Measurements from ENCODE around the gene MAPK7. TPM values are rescaled to one million over a fixed set of nuclear protein-coding genes. Genes with fewer than 3 reads are reported as not detected.

MAPK7 gene
- total RNA-seq, 1 donor from 2014 or later: 30.8 TPM

DNA sequence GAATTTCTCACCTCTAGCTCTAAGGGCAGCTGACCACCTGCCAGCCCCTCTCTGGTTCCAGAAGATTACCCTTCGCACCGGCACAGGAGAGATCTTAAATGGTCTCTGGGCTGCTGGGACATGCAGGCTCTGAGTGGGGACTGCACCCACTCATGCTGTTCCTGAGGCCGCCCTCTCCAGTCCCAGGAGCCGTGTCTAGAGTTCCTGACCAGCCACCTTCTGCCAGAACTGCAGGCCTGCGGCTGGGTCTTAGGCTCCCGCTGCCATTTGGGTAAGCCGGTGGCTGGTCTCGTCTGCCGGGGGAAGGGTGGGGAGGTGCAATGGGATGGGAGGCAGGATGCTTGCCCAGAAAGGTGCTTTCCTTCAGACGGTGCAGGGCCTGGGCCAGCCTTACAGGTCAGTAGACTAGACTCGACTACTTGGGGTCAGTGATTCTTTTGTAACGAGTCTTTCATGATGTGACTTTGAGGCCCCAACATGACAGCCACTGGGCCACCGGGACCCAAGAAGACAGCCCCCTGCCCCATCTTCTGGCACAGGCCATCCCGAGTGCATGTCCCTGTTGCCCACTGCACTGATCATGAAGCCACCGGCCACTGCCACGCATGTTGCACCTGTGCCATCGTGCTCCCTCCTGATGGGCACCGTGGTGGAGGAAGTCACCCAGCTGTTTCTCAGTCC lies 42.2 kb upstream of the MAPK7 start:
- H3K27me3 ChIP-seq (ENCODE audit: control insufficient read depth, insufficient read depth, low read length): no peaks in the 10 kb centered on the region
- TF ChIP-seq, protein P1, sequence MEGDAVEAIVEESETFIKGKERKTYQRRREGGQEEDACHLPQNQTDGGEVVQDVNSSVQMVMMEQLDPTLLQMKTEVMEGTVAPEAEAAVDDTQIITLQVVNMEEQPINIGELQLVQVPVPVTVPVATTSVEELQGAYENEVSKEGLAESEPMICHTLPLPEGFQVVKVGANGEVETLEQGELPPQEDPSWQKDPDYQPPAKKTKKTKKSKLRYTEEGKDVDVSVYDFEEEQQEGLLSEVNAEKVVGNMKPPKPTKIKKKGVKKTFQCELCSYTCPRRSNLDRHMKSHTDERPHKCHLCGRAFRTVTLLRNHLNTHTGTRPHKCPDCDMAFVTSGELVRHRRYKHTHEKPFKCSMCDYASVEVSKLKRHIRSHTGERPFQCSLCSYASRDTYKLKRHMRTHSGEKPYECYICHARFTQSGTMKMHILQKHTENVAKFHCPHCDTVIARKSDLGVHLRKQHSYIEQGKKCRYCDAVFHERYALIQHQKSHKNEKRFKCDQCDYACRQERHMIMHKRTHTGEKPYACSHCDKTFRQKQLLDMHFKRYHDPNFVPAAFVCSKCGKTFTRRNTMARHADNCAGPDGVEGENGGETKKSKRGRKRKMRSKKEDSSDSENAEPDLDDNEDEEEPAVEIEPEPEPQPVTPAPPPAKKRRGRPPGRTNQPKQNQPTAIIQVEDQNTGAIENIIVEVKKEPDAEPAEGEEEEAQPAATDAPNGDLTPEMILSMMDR (IDR thresholded peaks at IDR 0.05; ENCODE audit: insufficient read depth, low read length, poor library complexity, severe bottlenecking): no peak
- no peaks in the 10 kb centered on the region for H3K36me3 ChIP-seq (ENCODE audit: control insufficient read depth, insufficient read depth, low read length)
- H3K4me3 ChIP-seq (ENCODE audit: low read depth, low read length): no peak overlapping the region
- DNase-seq (ENCODE audit: low read depth): no peak

DNA sequence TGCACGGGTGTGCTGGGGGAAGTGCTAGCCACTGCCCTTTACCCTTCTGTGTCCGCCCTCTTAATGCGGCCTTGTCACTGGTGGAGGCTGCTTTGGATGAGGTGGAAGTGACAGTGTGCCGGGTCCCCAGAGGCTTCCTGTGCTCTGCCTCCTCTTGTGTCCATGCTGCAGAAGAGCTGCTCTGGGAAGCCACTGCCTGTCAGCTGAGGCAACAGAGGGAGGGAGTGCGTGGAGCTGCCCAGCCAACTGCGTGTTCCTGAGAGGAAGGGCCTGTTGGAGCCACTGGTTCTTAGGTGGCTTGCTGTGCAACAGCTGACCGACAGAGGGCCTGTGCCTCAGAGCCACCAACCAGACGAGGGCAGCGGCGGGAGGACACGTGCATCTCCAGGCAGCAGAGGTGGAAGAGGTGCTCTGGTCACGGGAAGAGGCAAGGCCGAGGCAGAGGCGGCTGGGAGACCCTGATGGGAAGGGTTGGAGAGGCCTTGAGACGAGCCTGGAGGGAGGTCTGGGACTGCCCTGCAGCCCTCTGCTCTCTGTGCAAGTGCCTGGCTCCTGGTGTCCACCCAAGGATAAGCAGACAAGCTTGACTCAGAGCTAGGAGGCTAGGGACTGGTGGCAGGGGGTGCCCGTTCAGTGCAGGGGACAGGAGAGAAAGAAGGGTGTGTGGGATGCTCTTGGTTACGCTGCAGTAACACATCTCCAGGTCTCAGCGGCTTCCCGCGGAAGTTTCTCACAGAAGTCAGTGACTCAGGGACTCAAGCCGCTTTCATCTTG lies 41.2 kb upstream of the MAPK7 start:
- Histone ChIP-seq H3K27me3 (ENCODE audit: control insufficient read depth, insufficient read depth, low read length) (no peaks in the 10 kb centered on the region), H3K36me3 (ENCODE audit: control insufficient read depth, insufficient read depth, low read length) (no peaks in the 10 kb centered on the region), H3K4me3 (ENCODE audit: low read depth, low read length) (no peak overlapping the region)
- TF ChIP-seq, protein P1 (IDR thresholded peaks at IDR 0.05; ENCODE audit: insufficient read depth, low read length, poor library complexity, severe bottlenecking): no peak
- no peak for DNase-seq (ENCODE audit: low read depth)

DNA sequence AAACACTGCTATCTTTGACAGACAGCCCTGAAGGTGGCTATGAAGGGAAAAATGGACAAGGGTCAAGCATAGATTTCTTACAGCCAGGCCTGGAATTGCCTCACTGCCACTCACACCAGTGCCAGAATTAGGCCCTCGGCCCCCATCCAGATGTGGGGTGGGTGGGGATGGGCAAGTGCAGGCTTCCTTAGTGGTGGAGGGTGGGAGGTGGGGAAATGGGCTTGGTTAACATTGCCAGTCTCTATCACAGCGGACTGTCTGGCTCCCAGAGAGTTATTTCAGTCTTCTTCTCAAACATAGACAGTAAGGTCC lies 40.6 kb upstream of the MAPK7 start:
- no peaks in the 10 kb centered on the region for H3K27me3 ChIP-seq (ENCODE audit: control insufficient read depth, insufficient read depth, low read length)
- no peak overlapping the region for H3K4me3 ChIP-seq (ENCODE audit: low read depth, low read length)
- no peaks in the 10 kb centered on the region for H3K36me3 ChIP-seq (ENCODE audit: control insufficient read depth, insufficient read depth, low read length)
- DNase-seq (ENCODE audit: low read depth): no peak
- TF ChIP-seq, protein P1 (IDR thresholded peaks at IDR 0.05; ENCODE audit: insufficient read depth, low read length, poor library complexity, severe bottlenecking): no peak

DNA sequence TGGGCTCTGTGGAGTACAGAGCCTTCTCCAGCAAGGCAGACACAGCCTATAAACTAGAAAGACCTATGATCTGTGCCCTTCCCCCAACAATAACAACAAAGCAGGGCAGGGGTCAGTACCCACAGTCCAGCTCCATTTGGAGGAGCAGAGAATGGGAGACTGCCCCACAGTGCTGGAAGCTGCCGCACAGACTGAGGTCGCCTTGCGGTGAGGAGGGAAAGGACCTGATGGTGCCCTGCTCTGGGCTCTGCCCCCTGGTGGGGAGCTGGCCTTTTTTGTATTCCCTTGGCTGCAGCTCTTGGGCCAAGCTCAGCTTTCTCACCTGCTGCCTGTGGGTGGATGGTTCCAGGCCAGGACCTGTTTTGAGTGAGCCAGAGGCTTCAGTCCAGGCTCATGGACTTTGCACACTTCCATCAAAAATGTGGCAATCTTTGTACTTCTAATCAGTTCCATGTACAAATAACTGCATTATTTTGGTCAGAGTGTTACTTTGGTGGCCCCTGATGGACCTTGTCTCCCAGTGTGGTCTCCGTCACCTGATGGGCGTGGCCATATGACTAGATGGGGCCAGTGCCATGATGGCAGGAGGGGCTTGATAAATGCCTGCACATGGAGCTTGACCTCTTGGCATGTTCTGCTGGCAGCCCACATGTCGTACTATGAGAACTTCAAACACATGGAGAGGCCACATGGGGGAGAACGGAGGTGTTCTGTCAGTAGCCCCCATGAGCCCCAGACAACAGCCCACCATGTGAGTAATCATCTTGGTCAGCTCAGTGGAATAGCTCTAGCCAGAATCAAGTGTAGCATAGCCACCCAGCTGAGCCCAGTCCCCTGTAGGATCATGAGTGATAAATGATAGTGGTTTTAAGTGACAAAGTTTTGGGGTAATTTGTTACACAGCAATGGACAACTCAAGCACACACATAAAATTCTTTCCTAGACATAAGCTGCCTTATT lies 40.0 kb upstream of the MAPK7 start:
- DNase-seq (ENCODE audit: low read depth): no peak
- H3K4me3 ChIP-seq (ENCODE audit: low read depth, low read length): no peak overlapping the region
- TF ChIP-seq, protein P1 (IDR thresholded peaks at IDR 0.05; ENCODE audit: insufficient read depth, low read length, poor library complexity, severe bottlenecking): peak; percentile 78
- no peaks in the 10 kb centered on the region for H3K36me3 ChIP-seq (ENCODE audit: control insufficient read depth, insufficient read depth, low read length)
- H3K27me3 ChIP-seq (ENCODE audit: control insufficient read depth, insufficient read depth, low read length): no peaks in the 10 kb centered on the region

DNA sequence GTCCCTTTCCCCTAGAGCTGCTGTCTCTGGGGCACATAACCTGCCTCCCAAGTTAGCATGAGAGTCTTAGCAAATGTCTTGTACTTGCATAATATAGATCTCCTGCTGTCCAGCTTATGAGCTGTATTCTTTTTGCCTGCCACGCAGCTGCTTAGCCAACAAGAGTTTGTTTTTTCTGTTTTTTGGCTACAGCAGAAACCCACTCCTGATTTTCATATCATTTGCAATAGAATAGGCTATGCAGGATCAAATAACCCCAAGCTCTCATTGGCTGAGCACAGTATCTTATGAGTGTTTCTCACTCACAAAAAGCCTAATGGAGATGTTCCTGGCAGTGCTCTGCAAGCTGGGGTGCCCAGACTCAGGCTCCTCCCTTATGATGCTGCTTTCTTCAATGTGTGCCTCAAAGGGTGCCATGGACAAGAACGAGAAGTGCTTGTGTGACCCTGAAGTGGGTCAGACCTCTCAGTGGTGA lies 38.9 kb upstream of the MAPK7 start:
- no peaks in the 10 kb centered on the region for H3K27me3 ChIP-seq (ENCODE audit: control insufficient read depth, insufficient read depth, low read length)
- DNase-seq (ENCODE audit: low read depth): no peak
- H3K4me3 ChIP-seq (ENCODE audit: low read depth, low read length): no peak overlapping the region

More for the DNA sequence above, 38.9 kb upstream of the MAPK7 start:
- TF ChIP-seq, protein P1 (IDR thresholded peaks at IDR 0.05; ENCODE audit: insufficient read depth, low read length, poor library complexity, severe bottlenecking): no peak
- H3K36me3 ChIP-seq (ENCODE audit: control insufficient read depth, insufficient read depth, low read length): no peaks in the 10 kb centered on the region
